ENCODE data around the gene C4BPB. TPM values are rescaled to one million over a fixed set of nuclear protein-coding genes. Genes with fewer than 3 reads are reported as not detected.

C4BPB gene
- total RNA-seq, 4 donors from 2014 or later: 0.90 to 4.9 TPM; not detected in 2

GRCh38 chr1:207050480-207051190, 38.0 kb upstream of the C4BPB start:
- Histone ChIP-seq H3K27me3 (no peaks in the 10 kb centered on the region), H3K27ac (peak overlapping the region; percentile 88 to 99 (median 92)), H3K4me3 (peak overlapping the region; percentile 91 to 99 (median 92)), H3K9me3 (no peaks in the 10 kb centered on the region), H3K4me1 (peaks cover 0 to 68% (median 19%) of the 10 kb centered on the region in 4 donors), H3K36me3 (peaks cover 0 to 28% (median 0%) of the 10 kb centered on the region in 3 donors)
- DNase-seq (ENCODE audit: low spot score in 2 of 2): peak; percentile 91
- TF ChIP-seq POLR2A (IDR thresholded peaks at IDR 0.05) (peak in 1 of 2 donors; percentile 62), EP300 (IDR thresholded peaks at IDR 0.05) (peak in 1 of 2 donors; percentile 74), CTCF (IDR thresholded peaks at IDR 0.05) (peak in 1 of 5 experiments; percentile 43)
- whole genome bisulfite sequencing, 2 donors: 0% methylated on average over 44 to 47 of the region's 47 CpGs

GRCh38 chr1:207051191-207051943, 37.3 kb upstream of the C4BPB start, which contains the start of gene YOD1:
TSS of gene YOD1 (minus strand) at chr1:207051208. CDS start at chr1:207051030, 178 bp downstream.
- no peaks in the 10 kb centered on the region for H3K9me3 ChIP-seq
- TF ChIP-seq POLR2A (IDR thresholded peaks at IDR 0.05) (no peak), EP300 (IDR thresholded peaks at IDR 0.05) (no peak)
- peaks cover 0 to 61% (median 19%) of the 10 kb centered on the region in 4 donors for H3K4me1 ChIP-seq
- H3K27ac ChIP-seq: peak within 1 kb of the TSS; percentile 88 to 99 (median 92)
- H3K27me3 ChIP-seq: no peaks in the 10 kb centered on the region
- no peak for DNase-seq (ENCODE audit: low spot score in 2 of 2)
- H3K36me3 ChIP-seq: peaks cover 0 to 31% (median 0%) of the 10 kb centered on the region in 3 donors
- peak within 1 kb of the TSS; percentile 91 to 99 (median 92) for H3K4me3 ChIP-seq
- WGBS, 2 donors: 44 to 45% methylated on average over 15 of the region's 15 CpGs

GRCh38 chr1:207052911-207053769, 35.5 kb upstream of the C4BPB start, which contains the start of gene PFKFB2:
TSS of gene PFKFB2 (plus strand) at chr1:207053275. CDS start at chr1:207054718, 1,443 bp downstream.
- Histone ChIP-seq H3K36me3 (peaks cover 0 to 16% (median 0%) of the 10 kb centered on the region in 3 donors), H3K27me3 (no peaks in the 10 kb centered on the region), H3K4me1 (peaks cover 0 to 43% (median 19%) of the 10 kb centered on the region in 4 donors), H3K9me3 (no peaks in the 10 kb centered on the region), H3K4me3 (peak within 1 kb of the TSS; percentile 55 to 94 (median 62)), H3K27ac (peak within 1 kb of the TSS; percentile 90 to 99 (median 92))
- TF ChIP-seq POLR2A (IDR thresholded peaks at IDR 0.05): peak; percentile 51 to 88
- TF ChIP-seq CTCF (IDR thresholded peaks at IDR 0.05): peak in 4 of 5 experiments; percentile 10 to 72 (median 46)
- peak; percentile 82 to 92 for TF ChIP-seq EP300 (IDR thresholded peaks at IDR 0.05)
- peak; percentile 96 for DNase-seq (ENCODE audit: low spot score in 2 of 2)
- 2% methylated on average over 49 to 54 of the region's 56 CpGs for WGBS, 2 donors

GRCh38 chr1:207054491-207054890, 34.2 kb upstream of the C4BPB start:
- Histone ChIP-seq H3K27me3 (no peaks in the 10 kb centered on the region), H3K27ac (peak overlapping the region in 3 of 4 donors; percentile 91 to 99 (median 92)), H3K9me3 (no peaks in the 10 kb centered on the region), H3K36me3 (peaks cover 0 to 3% (median 0%) of the 10 kb centered on the region in 3 donors), H3K4me3 (no peak overlapping the region), H3K4me1 (peaks cover 0 to 30% (median 16%) of the 10 kb centered on the region in 4 donors)
- no peak for TF ChIP-seq POLR2A (IDR thresholded peaks at IDR 0.05)
- no peak for TF ChIP-seq EP300 (IDR thresholded peaks at IDR 0.05)
- no peak for TF ChIP-seq CTCF (IDR thresholded peaks at IDR 0.05)
- WGBS, 2 donors: 44 to 46% methylated on average over 2 of the region's 2 CpGs
- DNase-seq (ENCODE audit: low spot score in 2 of 2): no peak

All from tibial nerve (tissue), 4 donors.